SHP77 (cell line): ENCODE data around the gene RPS3A.
"Not testable (repeated sequence)": the region's sequence is repeated elsewhere in the genome, so short reads cannot be mapped to it uniquely, and the experiment has no call there.

Experiments used
- DNase-seq, 2 experiments: peaks; one replicate each; lab custom pipeline; 2025; lab: John Stamatoyannopoulos, UW

RPS3A gene

GRCh38 chr4:151114986-151115385 lies 15.6 kb downstream of the RPS3A start:
- DNase-seq: no peak

DNA sequence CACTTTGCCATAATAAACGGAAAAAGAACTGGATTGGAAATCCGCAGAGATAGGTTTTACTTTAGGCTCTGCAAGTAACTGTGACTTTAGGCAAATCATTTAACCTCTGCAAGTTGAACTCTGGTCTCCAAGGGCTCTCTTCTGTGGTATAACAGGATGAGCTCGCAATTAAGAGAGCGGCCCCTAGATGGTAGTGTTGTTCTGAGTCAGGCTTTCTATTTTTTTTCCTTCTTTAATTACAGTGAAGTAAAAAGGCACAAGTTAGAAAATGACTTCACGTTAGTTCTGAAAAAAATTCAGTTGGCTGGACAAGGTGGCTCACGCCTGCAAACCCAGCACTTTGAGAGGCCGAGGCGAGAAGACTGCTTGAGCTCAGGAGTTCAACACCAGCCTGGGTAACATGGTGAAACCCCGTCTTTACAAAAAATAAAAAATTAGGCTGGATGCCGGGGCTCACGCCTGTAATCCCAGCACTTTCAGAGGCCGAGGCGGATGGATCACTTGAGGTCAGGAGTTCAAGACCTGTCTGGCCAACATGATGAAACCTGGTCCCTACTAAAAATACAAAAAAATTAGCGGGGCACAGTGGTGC lies 18.0 kb downstream of the RPS3A start:
- DNase-seq: no peak

DNA sequence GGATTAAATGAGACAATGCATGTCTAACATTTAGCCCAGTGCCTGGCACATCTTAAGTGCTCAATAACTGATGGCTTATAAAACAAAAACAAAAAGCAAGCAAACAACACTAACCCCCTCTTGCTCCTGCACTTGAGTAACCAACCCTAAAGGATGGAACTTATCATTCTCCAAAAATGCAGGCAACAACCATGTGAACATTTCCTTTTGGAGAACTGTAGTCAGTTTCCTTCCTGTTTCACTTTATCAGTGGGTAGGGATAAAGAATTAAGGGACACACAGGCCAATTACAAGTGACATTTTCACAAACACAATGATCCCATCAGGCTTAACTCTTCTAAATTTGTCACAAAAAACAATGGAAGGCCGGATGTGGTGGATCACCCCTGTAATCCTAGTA lies 30.4 kb downstream of the RPS3A start:
- DNase-seq: no peak

DNA sequence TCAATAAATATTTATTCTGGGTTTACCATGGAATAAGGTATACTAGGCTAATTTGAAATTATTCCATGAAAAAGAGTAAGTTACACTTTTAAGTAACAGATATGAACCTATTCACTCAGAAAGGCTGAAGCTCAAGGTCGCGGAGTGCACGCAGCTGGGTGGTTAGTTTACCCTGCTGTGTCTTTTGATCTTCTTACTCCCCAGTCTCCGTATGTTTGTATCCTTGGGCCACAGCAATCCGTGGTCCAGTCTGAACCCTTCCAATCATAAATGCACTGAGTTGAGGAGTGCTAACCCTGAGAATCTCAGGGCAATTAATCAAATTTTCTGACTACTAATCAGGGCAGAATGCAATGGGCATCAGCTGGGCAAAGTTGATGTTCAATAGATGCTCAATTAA lies 33.9 kb downstream of the RPS3A start:
- no peak for DNase-seq

- DNase-seq: not testable (repeated sequence)
Observed at GRCh38 chr4:151136048-151136447, 36.6 kb downstream of the RPS3A start.

DNA sequence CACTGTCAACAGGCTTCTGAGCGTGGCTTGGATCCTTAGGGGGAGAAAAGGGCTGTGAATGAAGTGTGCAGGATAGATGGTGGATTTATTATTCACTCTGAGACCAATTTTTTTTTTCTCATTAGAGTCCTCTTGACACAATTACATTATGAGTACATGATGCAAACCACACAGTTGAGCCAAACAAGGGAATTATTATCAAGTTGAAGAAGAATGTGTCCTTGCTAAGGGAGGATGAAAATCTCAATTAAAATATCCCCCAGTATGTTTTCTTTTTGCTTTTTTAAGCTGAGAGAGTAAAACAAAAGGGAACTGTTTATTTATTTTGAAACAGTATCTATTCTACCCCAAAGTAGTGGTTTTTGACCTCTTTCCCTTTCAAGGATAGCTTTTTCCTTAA lies 40.4 kb downstream of the RPS3A start:
- DNase-seq: no peak

DNA sequence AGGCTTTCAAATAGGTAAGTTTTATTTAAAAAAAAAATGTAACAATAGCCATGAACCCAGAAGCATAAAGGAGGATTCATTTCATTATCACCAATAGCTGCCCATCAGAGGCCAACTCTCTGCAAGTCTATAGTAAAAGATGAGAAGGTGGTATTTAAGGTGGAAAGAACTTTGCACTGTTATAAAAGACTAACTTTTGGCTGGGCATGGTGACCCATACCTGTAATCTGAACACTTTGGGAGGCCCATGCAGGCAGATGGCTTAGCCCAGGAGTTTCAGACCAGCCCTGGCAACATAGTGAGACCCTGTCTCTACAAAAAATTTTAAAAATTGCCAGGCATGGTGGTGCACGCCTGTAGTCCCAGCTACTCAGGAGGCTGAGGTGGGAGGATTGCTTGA lies 43.3 kb downstream of the RPS3A start:
- no peak for DNase-seq

DNA sequence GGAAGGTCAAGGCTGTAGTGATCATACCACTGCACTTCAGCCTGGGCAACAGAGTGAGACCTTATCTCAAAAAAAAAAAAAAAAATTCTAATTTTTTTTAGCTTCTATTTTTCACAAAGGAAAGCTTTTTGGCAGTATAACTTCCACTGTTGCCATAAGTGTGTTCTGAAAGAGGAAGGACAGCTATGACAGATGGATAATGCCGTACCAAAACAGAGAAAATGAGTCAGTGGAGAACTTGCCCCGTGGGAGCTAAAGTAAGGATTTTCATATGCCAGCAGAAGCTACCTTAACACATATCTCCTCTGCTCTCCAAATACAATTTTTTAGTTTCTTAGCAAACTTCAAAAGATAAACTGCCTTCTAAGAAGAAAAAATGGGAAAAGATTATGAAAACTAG lies 43.7 kb downstream of the RPS3A start:
- no peak for DNase-seq

DNA sequence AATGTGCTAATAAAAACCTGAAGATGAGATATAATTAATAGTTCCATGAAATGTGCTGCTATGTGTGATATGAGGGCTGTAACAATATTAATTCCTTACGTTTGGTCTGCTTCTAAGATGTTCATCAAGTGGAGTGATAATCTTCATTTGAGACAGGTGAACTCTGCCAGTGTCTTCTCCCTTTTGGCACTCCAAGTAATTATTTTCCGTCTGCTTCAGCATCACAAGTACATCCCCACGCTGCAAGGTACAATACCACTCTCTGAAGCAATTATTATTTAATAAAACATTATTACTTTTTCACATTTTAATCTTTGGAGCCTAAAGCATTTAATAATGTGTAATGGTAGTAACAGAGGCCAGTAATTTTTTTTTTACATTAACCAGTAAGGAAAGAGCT lies 44.4 kb downstream of the RPS3A start:
- no peak for DNase-seq

- DNase-seq: no peak
Observed at GRCh38 chr4:151144329-151145072, 45.1 kb downstream of the RPS3A start.

DNA sequence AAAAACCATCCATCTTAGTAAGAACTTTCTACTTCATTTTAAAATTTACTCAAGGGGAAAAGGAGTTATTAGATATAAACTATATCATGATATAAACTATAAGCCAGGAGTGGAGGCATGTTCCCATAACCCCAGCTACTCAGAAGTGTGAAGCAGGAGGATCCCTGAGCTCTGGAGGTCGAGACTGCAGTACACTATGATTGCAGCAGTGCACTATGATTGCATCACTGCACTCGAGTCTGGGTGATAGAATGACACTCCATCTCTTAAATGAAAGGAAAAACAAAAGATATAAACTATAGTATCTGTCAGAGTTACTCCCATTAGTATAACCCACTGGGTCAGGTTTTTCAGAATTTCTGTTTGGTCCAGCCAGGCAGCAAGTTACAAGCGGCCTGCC lies 47.6 kb downstream of the RPS3A start:
- DNase-seq: no peak

GRCh38 chr4:151148261-151148660 lies 48.8 kb downstream of the RPS3A start:
- no peak for DNase-seq

DNA sequence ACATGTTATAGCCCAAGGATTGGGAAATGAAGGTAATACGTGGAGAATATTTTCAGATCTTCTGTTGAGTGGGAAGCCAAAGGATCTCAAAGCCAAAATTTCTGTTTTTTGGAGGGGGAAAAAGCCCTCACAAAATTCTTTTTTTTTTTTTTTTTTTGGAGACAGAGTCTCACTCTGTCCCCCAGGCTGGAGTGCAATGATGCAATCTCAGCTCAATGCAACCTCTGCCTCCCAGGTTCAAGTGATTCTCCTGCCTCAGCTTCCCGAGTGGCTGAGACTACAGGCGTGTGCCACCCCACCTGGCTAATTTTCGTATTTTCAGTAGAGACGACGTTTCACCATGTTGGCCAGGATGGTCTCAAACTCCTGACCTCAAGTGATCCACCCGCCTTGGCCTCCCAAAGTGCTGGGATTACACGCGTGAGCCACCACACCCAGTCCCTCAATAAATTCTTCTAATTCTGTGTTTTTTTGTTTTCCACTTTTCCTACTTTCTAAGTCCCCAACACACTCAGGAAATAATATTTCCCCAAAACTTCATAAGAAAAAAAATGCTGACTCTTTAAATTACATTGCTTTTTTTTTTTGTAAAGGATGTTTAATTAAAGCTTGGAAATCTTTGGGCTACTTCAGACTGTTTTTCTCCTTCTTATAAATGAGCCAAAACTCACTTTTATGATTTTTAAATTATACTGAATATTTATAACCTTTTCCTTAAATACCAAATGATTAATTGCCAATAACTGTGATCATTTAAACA lies 51.6 kb downstream of the RPS3A start:
- no peak for DNase-seq

- DNase-seq: no peak
Observed at GRCh38 chr4:151152028-151152427, 52.6 kb downstream of the RPS3A start.

GRCh38 chr4:151153585-151153984 lies 54.2 kb downstream of the RPS3A start:
- no peak for DNase-seq
